GM21423 (cell line): ENCODE results near the gene GAL3ST1.

ENCODE experiments used
- ATAC-seq: cut with Tn5 transposase; IDR thresholded peaks from one replicate; pipeline ENCODE4 v1.9.1; 2021; ENCODE audit warnings: mild to moderate bottlenecking, moderate library complexity; ENCODE audit not compliant: unreplicated experiment

Gene GAL3ST1

DNA sequence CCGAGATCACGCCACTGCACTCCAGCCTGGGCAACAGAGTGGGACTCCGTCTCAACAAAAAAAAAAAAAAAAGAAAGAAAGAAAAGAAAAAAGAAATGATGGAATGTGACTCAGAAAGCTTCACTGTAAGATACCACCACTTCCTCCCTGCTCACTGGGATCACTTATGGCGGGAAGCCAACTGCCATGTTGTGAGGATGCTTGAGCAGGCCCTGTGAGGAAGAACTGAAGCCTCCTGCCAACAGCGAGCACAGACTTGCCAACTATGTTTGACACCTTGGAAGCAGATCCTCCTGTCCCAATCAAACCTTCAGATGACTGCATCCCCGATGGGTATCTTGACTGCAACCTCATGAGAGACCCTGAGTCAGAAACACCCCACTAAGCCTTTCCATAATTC is 36.2 kb downstream of the GAL3ST1 start:
- no peak for ATAC-seq

DNA sequence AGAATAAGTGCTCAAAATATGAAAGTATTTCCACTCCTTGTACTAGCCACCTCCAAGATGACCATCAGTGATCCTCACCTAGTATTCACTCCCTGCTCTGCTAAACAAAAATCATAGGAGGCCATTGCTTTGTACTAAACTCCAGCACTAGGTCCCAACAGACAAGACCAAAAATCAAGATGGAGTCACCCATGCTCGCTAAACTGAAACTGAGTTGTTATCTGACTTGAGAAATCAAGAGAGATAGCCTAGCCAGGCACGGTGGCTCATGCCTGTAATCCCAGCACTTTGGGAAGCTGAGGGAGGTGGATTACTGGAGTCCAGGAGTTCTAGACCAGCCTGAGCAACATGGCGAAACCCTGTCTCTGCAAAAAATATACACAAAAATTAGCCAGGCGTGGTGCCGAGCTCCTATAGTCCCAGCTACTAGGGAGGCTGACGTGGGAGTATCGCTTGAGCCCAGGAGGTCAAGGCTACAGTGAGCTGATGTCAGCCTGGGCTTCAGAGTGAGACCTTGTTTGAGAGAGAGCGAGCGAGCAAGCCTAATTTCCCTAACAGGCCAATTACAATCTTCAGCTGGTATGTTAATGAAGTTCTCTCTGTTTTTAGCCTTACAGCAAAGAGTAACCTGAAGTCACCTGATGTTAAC is 37.3 kb downstream of the GAL3ST1 start:
- no peak for ATAC-seq

DNA sequence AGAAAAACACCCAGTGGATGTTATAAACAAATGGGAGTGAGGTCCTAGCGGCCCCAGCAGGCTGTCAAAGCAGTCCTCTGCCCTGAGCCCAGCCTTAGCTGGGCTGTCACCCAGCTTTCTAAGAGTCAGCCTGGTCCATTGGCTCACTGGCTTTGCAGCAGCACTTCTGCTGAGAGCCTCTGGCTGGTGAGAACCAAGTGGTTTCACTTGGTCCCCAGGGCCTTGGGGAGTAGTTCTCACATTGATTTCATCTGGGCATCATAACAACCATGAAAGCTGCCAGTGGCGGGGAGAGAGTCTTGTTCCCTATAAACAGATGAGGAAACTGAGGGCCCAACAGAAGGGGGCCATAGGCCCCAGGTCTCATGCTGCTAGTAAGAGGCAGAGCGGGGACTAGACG is 39.3 kb downstream of the GAL3ST1 start:
- no peak for ATAC-seq

DNA sequence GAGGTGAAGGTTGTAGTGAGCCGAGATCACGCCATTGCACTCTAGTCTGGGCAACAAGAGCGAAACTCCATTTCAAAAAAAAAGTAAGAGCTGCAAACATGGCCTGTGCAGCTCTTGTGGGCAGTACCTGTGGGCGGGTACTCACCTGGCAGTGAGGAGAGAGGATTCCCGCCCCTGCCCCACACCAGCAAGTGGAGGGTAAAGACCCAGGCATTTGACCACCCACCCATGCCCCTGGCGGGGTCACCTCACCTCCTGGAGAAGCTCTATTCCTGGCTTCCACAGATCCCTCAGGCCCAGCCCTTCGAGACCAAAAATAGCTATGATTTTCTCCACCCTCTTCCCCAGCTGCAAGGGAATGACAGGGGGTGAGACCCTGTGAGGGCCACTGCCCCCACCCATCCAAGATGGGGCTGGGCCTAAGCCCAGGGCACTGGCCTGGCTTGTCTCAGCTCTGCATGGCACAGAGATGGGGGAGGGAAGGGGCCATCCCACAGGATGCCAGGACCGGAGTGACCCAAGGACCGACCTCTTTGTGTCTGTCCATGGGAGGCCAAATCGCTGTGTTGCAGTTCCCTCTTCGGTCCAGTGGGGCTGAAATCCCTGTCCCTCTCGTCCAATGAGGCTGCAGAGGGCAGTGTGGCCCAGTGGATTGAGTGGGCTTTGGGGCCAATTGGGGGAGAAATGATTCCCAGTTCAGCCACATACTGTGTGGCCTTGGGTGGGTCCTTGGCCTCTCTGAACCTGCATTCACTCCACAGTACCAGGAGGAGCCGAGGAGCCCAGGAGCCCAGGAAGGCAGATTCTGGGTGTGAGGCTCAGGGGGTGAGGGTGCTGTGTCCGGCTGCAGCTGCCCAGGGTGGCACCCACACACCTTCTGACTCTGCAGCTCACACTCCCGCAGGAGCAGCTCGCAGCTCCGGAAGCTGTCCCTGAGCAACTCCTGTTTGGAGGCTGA is 42.5 kb downstream of the GAL3ST1 start:
- ATAC-seq: no peak

DNA sequence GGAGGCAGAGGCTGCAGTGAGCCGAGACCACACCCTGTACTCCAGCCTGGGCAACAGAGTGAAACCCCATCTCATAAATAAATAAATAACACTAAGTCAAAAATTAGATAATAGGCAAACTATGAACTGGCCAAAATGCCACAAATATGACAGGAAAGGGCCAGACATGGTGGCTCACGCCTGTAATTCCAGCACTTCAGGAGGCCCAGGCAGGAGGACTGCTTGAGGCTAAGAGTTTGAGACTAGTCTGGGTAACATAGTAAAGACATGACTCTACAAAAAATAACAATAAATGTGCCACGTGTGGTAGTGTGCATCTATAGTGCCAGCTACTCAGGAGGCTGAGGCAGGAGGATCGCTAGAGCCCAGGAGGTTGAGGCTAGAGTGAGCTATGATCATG is 47.8 kb downstream of the GAL3ST1 start:
- ATAC-seq: no peak

DNA sequence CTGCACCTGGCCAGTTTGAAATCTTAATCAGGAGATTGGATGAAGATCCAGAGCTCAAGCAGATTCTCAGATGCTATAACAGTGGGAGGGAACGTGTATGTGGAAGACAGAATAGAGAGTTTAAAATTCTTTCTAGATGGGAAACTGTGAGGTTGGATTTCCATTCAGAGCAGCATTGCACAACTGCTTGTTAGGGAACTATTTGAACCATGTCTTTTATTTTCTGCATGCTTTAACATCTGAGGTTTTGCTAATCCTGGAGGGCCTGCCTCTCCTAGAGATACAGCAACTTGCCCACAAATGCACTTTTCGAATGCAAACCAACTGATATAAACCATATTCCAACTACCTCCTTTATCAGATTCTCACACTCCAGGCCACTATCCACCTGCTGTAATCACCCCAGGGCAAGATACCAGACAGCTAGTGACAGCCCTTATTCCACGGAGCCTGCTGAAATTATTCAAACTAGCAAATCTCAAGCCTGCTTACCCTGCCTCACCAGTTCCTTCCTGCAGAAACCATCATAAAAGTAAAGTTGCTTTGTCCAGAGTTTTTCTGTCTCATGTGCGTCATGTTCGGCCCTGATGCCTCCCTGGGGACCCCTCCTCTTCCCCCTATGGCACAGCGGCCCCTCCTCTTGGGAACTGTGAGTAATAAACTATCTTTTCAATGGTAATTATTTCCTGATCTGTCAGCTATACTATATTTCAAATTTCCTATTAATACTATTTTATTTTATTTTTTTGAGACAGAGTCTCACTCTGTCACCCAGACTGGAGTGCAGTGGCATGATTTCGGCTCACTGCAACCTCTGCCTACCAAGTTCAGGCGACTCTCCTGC is 50.6 kb downstream of the GAL3ST1 start:
- no peak for ATAC-seq

DNA sequence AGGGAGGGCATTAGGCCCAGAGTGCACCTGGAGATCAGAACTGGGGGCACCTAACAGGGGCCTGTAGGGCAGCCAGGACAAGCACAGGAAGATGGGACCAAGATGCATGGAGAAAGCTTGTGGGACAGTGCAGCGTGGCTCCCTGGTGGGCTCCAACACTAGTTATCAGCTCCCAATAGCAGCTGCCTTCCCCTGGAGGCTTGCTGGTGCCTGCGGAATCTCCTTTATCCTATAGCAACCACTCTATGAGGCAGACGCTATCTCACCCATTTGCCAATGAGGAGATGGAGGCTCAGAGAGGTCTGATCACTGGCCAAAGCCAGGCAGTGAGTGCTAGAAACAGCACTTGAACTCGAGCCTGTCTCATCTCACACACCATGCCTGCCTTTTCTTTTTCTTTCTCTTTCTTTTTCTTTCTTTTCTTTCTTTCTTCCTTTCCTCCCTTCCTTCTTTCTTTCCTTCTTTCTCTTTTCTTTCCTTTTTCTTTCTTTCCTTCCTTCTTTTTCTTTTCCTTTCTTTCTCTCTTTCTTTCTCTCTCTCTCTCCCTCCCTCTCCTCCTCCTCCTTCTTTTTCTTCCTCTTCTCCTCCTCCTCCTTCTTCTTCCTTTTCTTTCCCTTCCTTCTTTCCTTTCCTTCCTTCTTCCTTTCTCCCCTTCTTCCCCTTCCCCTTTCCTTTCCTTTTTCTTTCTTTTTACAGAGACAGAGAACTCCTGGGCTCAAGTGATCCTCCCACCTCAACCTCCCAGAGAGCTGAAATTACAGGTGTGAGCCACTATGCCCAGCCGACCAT is 52.9 kb downstream of the GAL3ST1 start:
- ATAC-seq: no peak

DNA sequence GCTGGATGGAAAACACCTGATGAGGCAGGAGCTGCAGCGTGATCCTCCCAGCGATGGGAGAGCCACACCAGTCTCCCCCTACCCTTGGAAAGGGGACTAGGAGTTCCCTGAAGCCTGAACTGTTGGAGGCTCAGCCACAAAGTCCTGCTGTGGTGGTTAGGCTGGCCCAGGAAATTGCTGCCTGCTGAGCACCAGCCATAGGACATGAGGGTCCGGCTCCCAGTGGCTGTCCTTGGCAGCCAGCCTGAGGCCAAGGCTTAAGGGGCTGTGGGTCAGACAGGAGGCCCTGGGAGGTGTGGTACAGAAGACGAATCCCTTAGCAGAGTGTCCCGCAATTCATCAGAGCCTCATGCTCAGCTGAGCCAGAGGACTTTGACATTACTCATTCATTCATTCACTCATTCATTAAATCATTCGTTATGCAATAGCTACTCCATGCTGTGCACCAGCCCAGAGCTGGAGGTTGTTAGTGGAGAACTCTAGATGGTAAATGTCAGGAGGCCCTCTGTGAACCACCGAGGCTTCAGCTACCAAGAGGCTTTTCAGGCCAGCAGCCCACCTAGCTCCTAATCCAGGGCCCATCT is 54.5 kb downstream of the GAL3ST1 start:
- ATAC-seq: no peak

DNA sequence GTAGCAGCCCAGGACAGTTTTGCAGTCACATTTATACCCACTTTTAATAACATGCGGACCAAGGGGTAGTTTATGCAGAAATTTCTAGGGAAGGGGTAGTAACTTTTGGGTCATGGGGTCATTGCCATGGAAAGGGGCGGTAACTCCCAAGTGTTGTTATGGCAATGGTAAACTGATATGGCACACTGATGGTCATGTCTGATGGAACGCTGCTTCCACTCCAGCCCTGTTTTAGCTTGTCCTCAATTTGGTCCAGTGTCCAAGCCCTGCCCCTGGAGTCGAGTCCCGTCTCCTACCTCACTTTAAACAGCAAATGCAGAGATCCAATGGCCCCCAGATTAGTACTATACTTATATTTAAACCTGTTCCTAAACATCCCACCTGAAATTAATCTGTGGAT is 57.7 kb downstream of the GAL3ST1 start:
- ATAC-seq: no peak

DNA sequence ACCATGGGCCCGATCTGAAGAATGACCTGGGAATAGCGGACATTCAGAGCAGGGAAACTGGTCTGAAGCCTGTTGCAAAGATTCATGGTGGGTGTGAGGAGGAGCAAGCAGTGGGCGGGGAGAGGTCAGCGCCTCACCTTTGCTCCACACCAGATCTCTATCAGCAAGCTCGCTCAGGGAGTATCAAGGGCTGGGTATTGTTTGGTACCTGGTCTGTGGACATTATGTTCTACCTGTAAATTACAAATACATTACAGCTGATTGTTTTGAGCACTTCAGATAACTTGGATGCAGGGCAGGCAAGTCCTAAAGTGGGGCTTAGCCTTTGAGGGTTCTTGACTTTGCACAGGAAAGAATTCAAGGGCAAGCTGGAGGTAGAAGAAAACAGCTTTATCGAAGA is 58.2 kb downstream of the GAL3ST1 start:
- no peak for ATAC-seq

DNA sequence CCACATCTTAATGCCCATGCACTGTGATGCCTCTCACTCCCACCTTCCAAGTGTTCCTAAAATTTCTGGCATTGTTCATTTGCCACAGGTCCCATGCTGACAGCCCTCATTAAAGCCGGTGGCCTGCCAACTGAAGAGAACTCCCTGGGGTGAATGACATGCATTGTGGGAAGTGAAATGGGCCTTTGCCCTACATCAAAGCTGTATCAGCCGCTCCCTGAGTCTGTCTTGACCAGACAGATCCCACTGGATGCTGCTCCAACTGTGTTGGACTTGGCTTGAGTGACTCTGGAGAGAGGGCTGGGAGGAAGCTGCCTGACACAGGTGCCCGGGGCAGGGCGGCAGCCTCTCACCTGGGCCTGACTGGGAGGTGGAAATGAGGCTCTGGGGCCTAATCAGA is 60.2 kb downstream of the GAL3ST1 start:
- no peak for ATAC-seq

DNA sequence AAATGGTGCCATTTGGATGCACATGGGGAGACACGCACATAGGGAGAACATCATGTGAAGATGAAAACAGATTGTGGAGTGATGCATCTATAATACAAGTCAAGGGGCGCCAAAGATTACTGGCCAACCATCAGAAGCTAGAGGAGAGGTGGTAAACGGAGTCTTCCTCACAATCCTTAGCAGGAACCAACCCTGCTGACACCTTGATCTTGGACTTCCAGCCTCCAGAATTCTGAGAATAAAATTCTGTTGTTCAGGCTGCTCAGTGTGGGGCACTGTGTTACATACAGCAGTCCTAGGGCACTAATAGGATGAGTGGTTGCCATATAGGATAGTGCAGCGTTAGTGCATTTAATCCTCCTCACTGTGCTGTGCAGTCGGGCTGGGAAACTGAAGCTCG is 61.0 kb downstream of the GAL3ST1 start:
- ATAC-seq: no peak

DNA sequence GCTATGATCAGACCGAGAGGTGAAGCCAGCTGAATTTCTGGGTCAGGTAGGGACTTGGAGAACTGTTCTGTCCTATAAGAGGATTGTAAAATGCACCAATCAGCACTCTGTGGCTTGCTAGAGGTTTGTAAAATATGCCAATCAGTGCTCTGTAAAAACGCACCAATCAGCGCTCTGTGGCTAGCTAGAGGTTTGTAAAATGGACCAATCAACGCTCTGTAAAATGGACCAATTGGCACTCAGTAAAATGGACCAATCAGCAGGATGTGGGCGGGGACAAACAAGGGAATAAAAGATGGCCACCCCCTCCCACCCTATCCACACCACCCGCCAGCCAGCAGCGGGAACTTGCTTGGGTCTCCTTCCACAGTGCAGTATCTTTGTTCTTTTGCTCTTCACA is 62.6 kb downstream of the GAL3ST1 start:
- no peak for ATAC-seq

DNA sequence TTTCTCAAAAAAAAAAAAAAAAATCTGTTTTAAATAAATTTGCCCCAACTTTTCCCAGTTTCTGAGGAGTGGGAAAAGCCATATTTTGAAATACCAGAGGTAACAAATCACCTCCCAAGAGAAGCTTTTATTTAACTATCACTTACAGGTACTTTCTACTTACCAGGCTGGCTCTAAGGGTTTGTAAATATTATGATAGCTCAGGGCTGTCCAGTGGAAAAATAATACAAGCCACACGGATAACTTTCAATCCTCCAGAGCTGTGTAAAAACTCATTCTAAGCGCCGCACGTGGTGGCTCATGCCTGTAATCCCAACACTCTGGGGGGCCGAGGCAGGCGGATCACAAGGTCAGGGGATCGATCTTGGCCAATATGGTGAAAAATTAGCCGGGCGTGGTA is 63.4 kb downstream of the GAL3ST1 start:
- ATAC-seq: no peak

DNA sequence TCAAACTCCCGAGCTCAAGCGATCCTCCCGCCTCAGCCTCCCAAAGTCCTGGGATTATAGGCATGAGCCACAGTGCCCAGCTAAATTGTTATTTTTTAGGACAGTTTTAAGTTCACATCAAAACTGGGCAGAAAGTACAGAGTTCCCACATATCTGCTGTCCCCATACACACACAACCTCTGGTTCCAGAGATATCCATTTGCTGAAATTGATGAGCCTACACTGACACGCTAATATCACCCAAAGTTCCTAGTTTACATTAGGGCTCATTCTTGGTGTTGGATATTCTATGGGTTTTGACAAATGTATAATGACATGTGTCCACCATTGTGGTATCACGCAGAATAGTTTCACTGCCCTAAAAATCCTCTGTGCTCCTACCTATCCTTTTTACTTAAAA is 66.2 kb downstream of the GAL3ST1 start:
- ATAC-seq: no peak

DNA sequence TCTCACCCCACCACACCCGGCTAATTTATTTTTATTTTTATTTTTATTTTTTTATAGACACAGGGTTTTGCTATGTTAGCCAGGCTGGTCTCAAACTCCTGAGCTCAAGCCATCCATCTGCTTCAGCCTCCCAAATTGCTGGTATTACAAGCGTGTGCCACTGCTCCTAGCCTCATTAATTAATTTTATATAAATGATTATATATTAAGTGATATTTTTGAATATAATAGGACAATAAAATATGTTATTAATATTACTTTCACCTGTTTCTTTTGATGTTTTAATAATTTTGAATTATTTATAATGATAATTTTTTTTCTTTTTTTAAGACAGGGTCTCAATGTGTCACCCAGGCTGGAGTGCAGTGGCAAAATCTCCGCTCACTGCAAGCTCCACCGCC is 66.8 kb downstream of the GAL3ST1 start:
- ATAC-seq: no peak

DNA sequence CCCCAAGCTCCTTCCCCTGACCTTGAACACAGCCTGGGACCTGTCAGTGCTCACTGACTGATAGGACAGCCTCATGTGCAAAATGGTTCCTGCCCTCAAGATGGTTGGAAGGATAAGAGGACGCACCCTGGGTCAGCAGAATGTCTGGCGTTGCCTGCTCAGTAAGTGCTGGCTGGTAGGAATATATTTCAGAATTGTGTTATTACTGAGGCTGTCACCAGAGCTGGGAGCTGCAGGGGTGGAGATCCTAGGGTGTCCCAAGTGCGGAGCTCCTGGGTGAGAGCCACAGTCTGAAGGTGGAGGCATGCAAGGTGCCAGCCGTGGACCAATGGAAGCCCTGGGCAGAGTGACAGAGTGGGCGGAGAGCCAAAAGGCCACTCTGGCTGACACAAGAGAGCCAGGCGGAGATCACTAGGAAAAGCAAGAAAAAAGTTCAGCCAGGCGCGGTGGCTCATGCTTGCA is 67.9 kb downstream of the GAL3ST1 start:
- no peak for ATAC-seq
